Activated CD8-positive, alpha-beta memory T cell treated with anti-CD3 and anti-CD28 coated beads, Interleukin-2, amount 50 U/mL, for 24 hours (primary cell): Measurements from ENCODE around the gene RGS11.

ENCODE experiments used
- DNase-seq: peaks from one replicate; pipeline ENCODE4 v3.0.0-alpha.2; 2020; ENCODE audit errors: extremely low read depth

The RGS11 gene

GRCh38 chr16:229731-230281 is 45.9 kb downstream of the RGS11 start:
- no peak for DNase-seq

GRCh38 chr16:228852-229730 is 46.7 kb downstream of the RGS11 start, which contains the start of gene LUC7L:
TSS of gene LUC7L (minus strand) at chr16:229449. CDS start at chr16:229339, 110 bp downstream.
- DNase-seq, result peak; percentile 62

GRCh38 chr16:228151-228851 is 47.4 kb downstream of the RGS11 start:
- DNase-seq, result no peak

GRCh38 chr16:220021-220420 is 55.7 kb downstream of the RGS11 start:
- DNase-seq, result no peak
